B cell (primary cell): ENCODE data around the gene MVD.

Experiments used
- CTCF ChIP-seq: fragments of 200-600 bp; IDR thresholded peaks from one replicate; pipeline ENCODE4 v1.8.0; 2022; ENCODE audit warnings: antibody characterized with exemption, mild to moderate bottlenecking
- EZH2 ChIP-seq: IDR thresholded peaks from 2 replicates; pipeline ENCODE4 v1.6.1; 2012; ENCODE audit warnings: borderline replicate concordance, low read depth, mild to moderate bottlenecking, moderate library complexity, low read length; ENCODE audit not compliant: insufficient read depth, poor library complexity, severe bottlenecking

GRCh38 chr16:88681084-88681680, 18.3 kb upstream of the MVD start:
- TF ChIP-seq CTCF (peak; percentile 62), EZH2 (no peak)
